Keratinocyte (primary cell): ENCODE data around the gene ADCK1.
"Not testable (repeated sequence)": the region's sequence is repeated elsewhere in the genome, so short reads cannot be mapped to it uniquely, and the experiment has no call there.

Experiments used
- EZH2 ChIP-seq: IDR thresholded peaks from one replicate; pipeline ENCODE4 v1.6.1; 2012; ENCODE audit warnings: inconsistent platforms, mild to moderate bottlenecking, low read length, moderate library complexity
- TF ChIP-seq, protein P1 (sequence below), 3 experiments: IDR thresholded peaks in 1 of 3; conservative IDR thresholded peaks in 1 of 3; optimal IDR thresholded peaks in 1 of 3; 2 replicates in 2 of 3; 3 replicates in 1 of 3; pipeline versions ENCODE3 to v1.5.1; 2011; ENCODE audit warnings: low read length in 3 of 3, mild to moderate bottlenecking in 3 of 3, moderate library complexity in 2 of 3, control low read depth in 1 of 3, inconsistent platforms in 1 of 3; ENCODE audit not compliant: insufficient read depth in 2 of 3; ENCODE audit errors: extremely low read depth in 1 of 3

DNA sequence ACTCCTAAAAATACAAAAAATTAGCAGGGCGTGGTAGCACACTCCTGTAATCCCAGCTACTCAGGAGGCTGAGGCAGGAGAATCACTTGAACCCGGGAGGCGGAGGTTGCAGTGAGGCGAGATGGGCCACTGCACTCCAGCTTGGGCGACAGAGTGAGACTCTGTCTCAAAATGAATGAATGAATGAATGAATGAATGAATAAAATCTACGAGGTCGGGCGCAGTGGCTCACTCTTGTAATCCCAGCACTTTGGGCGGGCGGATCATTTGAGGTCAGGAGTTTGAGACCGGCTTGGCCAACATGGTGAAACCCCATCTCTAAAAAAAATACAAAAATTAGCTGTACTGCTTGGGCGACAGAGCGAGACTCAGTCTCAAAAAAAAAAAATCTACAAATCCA, 453 bp upstream of the ADCK1 start:
- not testable (repeated sequence) for TF ChIP-seq EZH2
- TF ChIP-seq, protein P1, sequence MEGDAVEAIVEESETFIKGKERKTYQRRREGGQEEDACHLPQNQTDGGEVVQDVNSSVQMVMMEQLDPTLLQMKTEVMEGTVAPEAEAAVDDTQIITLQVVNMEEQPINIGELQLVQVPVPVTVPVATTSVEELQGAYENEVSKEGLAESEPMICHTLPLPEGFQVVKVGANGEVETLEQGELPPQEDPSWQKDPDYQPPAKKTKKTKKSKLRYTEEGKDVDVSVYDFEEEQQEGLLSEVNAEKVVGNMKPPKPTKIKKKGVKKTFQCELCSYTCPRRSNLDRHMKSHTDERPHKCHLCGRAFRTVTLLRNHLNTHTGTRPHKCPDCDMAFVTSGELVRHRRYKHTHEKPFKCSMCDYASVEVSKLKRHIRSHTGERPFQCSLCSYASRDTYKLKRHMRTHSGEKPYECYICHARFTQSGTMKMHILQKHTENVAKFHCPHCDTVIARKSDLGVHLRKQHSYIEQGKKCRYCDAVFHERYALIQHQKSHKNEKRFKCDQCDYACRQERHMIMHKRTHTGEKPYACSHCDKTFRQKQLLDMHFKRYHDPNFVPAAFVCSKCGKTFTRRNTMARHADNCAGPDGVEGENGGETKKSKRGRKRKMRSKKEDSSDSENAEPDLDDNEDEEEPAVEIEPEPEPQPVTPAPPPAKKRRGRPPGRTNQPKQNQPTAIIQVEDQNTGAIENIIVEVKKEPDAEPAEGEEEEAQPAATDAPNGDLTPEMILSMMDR (optimal IDR thresholded peaks at IDR 0.05 in 1 of 3, IDR thresholded peaks at IDR 0.05 in 1 of 3, conservative IDR thresholded peaks at IDR 0.05 in 1 of 3; ENCODE audit: extremely low read depth in 1 of 3, insufficient read depth in 2 of 3, low read length in 3 of 3): not testable (repeated sequence)
